Activated T-cell treated with anti-CD3 and anti-CD28 coated beads for 48 hours (primary cell): ENCODE data around the gene UBA1.
A peak's percentile ranks its signal among the peaks of the same experiment; 100 is the strongest.
"Not testable (repeated sequence)": the region's sequence is repeated elsewhere in the genome, so short reads cannot be mapped to it uniquely, and the experiment has no call there.

Experiments used
- DNase-seq: peaks from one replicate; pipeline ENCODE4 v3.0.0-alpha.2; 2020; ENCODE audit warnings: low read depth

The UBA1 gene

GRCh38 chrX:47229427-47229826 is 35.8 kb downstream of the UBA1 start:
- no peak for DNase-seq

DNA sequence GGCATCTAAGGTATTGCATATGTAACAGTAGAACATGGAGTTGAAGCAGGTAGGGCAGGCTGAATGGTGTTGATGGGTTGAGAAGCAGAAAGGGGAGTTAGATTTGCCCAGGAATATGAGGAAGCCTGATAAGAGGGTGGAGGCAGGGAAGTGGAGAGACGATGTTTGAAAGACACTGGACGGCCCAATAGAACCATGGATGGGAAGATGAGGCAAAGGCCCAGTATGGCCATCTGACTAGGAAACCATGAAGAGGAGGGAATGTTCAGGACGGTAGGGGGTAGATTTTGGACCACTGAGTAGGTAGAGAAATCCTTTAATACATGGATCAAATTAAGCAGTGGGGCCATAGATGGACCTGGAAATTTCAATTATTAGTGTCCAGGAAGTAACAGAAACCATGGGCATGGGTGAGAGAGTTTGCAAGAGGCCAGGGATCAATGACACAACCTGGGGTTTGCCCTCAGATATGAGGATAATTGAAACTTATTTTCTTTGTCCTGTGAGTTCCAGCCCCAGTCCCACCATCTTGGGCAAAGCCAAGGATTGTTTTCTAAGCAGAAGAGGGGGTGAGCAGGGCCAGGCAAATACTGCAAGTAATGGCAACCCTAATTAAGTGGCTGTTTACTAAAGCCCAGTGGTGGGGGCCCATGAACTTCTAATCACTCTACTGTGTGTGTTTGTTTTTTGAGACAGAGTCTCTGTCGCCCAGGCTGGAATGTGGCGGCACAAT is 36.7 kb downstream of the UBA1 start:
- no peak for DNase-seq

DNA sequence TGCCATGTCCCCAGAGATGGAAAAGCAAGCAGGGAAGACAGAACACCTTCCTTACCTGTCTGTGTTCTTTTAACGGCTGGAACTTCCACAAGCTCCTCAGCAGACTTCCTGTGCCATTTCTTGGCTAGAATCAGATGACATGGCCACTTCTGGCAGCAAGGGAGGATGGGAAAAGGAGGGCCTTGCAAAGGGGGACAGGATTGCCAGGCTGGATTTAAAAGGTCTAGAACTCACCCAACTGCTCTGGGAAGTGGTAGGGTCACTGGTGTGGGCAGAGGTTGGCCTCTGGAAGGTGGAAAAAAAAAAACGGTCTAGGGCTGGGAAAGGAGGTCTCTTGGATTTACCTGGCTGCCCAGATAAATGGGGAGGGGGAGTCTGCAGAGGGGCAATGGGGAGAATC is 37.5 kb downstream of the UBA1 start:
- no peak for DNase-seq

DNA sequence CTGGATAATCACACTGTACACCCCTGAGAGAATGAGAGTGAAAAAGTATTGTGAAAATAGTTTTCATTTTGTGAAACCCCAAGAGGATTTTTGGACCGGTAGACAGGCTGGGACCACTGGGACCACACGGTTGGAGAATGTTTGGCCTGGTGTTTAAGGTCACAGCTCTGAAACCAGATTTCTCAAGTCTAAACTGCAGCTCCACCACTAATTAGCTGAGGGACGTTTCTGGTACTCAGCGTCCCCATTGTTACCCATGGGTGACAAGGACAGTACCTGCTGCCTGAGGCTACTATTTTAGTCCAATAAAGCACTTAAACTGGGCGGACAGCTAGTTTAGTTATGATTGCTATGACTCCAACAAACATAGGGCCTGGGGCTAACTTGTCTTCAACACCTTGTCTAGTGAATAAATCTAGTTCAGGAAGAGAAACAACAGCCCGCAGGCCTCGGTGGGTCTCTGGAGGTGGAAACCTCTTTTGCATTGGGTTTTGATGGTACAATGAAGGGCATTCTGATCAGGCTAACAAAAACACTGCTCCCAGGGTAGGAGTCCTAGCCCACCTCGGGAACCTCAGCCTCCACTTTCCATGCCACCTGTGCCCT is 38.7 kb downstream of the UBA1 start:
- DNase-seq: no peak

- DNase-seq: peak; percentile 29
Observed at GRCh38 chrX:47232803-47233332, 39.2 kb downstream of the UBA1 start, which contains the start of gene USP11. TSS of gene USP11 (plus strand) at chrX:47233009. CDS start at chrX:47233044, 35 bp downstream.

DNA sequence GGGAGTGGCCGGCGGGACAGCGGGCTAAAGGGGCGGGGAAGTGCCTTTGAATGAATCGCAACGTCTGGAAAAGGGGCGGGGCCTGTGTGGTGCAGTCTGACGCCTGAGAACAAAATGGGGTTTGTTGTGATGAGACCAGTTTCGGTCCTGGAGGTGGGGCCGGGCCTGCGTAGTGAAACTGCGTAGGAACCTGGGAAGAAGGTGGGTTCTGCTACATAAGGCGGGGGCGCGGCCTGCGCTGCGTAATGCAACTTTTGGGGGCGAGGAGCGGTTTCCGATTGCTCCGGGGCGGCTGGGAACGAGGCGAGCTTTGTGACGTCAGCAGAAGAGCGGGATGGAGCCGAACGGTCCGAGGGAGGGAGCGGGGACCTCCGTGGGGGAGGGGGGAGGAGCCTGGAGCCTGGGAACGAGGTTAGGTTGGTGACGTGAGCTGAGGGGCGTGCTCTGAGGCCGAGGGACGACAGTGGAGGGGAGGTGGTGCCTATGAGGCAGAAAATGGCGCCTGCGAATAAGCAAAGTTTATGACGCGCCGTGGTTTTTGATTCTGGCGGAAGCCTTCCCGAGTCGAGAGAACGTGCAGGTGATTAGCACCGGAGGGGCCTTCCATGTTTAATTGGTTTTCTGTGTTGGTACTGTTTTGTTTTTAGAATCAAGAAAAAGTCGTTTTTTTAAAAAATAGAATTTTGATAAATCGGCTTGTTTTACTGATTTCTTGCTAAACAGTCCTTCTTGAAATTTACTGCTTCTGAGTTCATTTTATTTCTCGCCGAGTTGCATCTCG is 39.9 kb downstream of the UBA1 start:
- peak; percentile 86 for DNase-seq

- DNase-seq: no peak
Observed at GRCh38 chrX:47234583-47234982, 41.0 kb downstream of the UBA1 start.

GRCh38 chrX:47235691-47236103 is 42.1 kb downstream of the UBA1 start:
- DNase-seq: no peak

DNA sequence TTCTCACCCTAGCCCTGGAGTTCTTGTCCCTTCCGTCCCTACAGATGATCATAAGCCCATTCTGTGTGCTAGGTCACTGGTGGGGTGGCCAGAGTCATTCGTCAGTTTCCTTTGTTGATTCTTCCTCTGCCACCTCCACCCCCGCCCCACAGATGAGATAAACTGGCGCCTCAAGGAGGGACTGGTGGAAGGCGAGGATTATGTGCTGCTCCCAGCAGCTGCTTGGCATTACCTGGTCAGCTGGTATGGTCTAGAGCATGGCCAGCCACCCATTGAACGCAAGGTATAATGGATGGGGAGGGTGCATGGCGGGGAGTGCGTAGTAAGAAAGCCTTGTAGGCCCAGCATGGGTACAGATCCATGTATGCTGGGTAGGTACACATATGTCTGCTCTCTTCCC is 45.6 kb downstream of the UBA1 start:
- no peak for DNase-seq

- DNase-seq: no peak
Observed at GRCh38 chrX:47239898-47240545, 46.4 kb downstream of the UBA1 start.

GRCh38 chrX:47240619-47241018 is 47.0 kb downstream of the UBA1 start:
- no peak for DNase-seq

- DNase-seq: no peak
Observed at GRCh38 chrX:47241201-47242011, 47.8 kb downstream of the UBA1 start.

GRCh38 chrX:47242321-47242720 is 48.7 kb downstream of the UBA1 start:
- no peak for DNase-seq

DNA sequence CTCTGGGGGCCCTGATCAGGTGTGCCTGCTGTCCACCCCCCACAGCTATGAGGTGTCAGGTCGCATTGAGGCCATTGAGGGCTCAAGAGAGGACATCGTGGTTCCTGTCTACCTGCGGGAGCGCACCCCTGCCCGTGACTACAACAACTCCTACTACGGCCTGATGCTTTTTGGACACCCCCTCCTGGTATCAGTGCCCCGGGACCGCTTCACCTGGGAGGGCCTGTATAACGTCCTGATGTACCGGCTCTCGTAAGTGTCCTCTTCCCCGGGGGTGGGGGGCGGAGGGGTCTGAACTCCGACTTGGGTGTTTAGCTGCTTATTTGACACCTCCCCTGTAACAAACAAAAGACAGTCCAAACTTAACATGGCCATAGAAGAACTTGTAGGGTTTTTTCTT is 49.7 kb downstream of the UBA1 start:
- no peak for DNase-seq

DNA sequence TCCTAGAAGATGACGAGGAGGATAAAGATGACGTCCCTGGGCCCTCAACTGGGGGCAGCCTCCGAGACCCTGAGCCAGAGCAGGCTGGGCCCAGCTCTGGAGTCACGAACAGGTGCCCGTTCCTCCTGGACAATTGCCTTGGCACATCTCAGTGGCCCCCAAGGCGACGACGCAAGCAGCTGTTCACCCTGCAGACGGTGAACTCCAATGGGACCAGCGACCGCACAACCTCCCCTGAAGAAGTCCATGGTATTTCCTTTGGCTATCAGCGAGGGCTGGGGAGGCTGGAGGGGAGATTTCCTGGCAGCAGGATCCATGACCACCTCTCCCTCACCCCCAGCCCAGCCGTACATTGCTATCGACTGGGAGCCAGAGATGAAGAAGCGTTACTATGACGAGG is 51.0 kb downstream of the UBA1 start:
- DNase-seq: no peak

DNA sequence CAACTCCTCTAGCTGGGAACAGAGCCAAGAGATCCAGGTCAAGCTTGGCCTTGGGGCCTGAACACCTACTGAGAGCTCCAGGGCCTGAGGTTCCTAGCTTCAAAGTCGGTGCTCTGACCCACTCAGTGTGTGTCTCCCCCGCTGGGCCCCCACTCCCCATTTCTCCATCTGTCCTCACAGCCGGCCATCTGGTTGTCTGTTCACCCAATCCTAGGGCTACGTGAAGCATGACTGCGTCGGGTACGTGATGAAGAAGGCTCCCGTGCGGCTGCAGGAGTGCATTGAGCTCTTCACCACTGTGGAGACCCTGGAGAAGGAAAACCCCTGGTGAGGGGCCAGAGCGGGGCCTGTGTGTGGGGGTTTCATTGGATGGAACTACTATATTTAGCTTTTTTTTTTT is 51.5 kb downstream of the UBA1 start:
- DNase-seq: no peak

GRCh38 chrX:47247206-47247998 is 53.8 kb downstream of the UBA1 start:
- peak; percentile 3 for DNase-seq

DNA sequence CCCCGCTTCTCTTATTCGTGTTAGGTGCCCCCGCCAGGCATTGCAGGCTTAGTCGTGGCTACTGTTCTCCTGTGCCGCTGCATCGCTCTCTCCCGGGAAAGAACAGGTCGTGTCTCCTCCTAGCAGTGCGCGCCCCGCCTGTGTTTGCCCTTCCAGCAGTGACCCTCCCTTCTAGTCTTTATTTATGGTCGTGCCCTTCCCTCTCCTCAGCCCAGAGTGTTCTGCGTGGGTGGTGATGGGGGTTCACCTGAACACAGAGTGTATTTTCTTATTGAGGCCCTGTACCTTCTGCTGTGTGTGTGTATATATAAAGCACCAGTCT is 54.3 kb downstream of the UBA1 start:
- DNase-seq: no peak

- no peak for DNase-seq
Observed at GRCh38 chrX:47248576-47248975, 54.9 kb downstream of the UBA1 start.

- no peak for DNase-seq
Observed at GRCh38 chrX:47250017-47250347, 56.4 kb downstream of the UBA1 start.

GRCh38 chrX:47257620-47258019 is 64.0 kb downstream of the UBA1 start:
- not testable (repeated sequence) for DNase-seq
